Mammary epithelial cell (primary cell): ENCODE measurements around the gene ATP8A1.

Experiments used
- EZH2 ChIP-seq: IDR thresholded peaks from 2 replicates; pipeline ENCODE4 v1.6.1; 2012; ENCODE audit warnings: low read length, inconsistent platforms, borderline replicate concordance
- TF ChIP-seq, protein P1 (sequence below), 2 donors: IDR thresholded peaks in 1 of 2; conservative IDR thresholded peaks in 1 of 2; 2 replicates each; pipeline ENCODE4 v1.5.1; 2011 to 2012; ENCODE audit warnings: inconsistent platforms in 2 of 2, low read length in 2 of 2, mild to moderate bottlenecking in 2 of 2, control low read depth in 1 of 2, low read depth in 1 of 2; ENCODE audit not compliant: insufficient read depth in 1 of 2; ENCODE audit errors: extremely low read depth in 1 of 2

DNA sequence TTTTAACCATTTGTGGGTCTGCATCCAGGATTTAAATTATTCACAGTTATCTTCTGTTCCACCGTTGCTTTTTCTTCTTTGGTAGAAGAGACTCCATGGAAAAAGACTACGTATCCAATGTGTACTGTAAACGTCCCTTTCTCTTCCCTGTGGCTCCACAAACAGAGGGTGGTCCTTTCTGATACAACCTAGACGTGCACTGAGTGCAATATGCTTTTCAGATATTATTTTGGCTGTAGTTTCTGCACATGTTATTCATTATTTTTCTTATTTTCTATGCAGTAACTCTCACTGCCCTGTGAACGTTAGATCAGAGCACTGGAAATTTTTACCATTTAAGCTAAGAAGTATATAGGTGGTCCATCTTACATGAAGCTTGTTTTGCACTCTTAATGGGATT lies 186.9 kb downstream of the ATP8A1 start:
- TF ChIP-seq, protein P1, sequence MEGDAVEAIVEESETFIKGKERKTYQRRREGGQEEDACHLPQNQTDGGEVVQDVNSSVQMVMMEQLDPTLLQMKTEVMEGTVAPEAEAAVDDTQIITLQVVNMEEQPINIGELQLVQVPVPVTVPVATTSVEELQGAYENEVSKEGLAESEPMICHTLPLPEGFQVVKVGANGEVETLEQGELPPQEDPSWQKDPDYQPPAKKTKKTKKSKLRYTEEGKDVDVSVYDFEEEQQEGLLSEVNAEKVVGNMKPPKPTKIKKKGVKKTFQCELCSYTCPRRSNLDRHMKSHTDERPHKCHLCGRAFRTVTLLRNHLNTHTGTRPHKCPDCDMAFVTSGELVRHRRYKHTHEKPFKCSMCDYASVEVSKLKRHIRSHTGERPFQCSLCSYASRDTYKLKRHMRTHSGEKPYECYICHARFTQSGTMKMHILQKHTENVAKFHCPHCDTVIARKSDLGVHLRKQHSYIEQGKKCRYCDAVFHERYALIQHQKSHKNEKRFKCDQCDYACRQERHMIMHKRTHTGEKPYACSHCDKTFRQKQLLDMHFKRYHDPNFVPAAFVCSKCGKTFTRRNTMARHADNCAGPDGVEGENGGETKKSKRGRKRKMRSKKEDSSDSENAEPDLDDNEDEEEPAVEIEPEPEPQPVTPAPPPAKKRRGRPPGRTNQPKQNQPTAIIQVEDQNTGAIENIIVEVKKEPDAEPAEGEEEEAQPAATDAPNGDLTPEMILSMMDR (conservative IDR thresholded peaks at IDR 0.05 in 1 of 2, IDR thresholded peaks at IDR 0.05 in 1 of 2; ENCODE audit: extremely low read depth in 1 of 2, insufficient read depth in 1 of 2, low read depth in 1 of 2, low read length in 2 of 2), result no peak
- TF ChIP-seq EZH2, result no peak
